ENCODE measurements around the gene SCNN1G. TPM values are rescaled to one million over a fixed set of nuclear protein-coding genes. Genes with fewer than 3 reads are reported as not detected.

The SCNN1G gene
- total and polyA plus RNA-seq, 9 donors, result 0.02 to 2.6 (median 0.47) TPM; not detected in 4

- H3K4me3 ChIP-seq, result peak within 1 kb of the TSS; percentile 44
- no peaks in the 10 kb centered on the region for H3K36me3 ChIP-seq
- DNase-seq, result peak; percentile 90 to 96 (median 92)
- no peak for TF ChIP-seq EP300 (IDR thresholded peaks at IDR 0.05)
- TF ChIP-seq POLR2A (IDR thresholded peaks at IDR 0.05), result no peak
- no peak for TF ChIP-seq CTCF (IDR thresholded peaks at IDR 0.05)
- 0 to 2% (median 1%) methylated on average over 11 to 75 of the region's 75 CpGs for WGBS, 3 donors
- no peaks in the 10 kb centered on the region for H3K9me3 ChIP-seq
- H3K27ac ChIP-seq, result peak within 1 kb of the TSS in 1 of 2 donors; percentile 73
- H3K4me1 ChIP-seq (ENCODE audit: insufficient read depth), result peaks cover 3% of the 10 kb centered on the region
- intact Hi-C loops (cut with DNase I), result no loop called here
- no peaks in the 10 kb centered on the region for H3K27me3 ChIP-seq
Observed at GRCh38 chr16:23149267-23149992, 33.1 kb upstream of the SCNN1G start, which contains the start of gene USP31. Gene USP31, minus strand, starts transcription at chr16:23149452. Its CDS starts 182 bp downstream, at chr16:23149270.

- H3K36me3 ChIP-seq, result no peaks in the 10 kb centered on the region
- no peaks in the 10 kb centered on the region for H3K27me3 ChIP-seq
- 40 to 55% (median 42%) methylated on average over 4 of the region's 4 CpGs for WGBS, 3 donors
- intact Hi-C loops (cut with DNase I), result no loop called here
- no peak for DNase-seq
- H3K4me3 ChIP-seq, result peak overlapping the region; percentile 42
- H3K9me3 ChIP-seq, result no peaks in the 10 kb centered on the region
- H3K4me1 ChIP-seq (ENCODE audit: insufficient read depth), result peaks cover 3% of the 10 kb centered on the region
- no peak overlapping the region for H3K27ac ChIP-seq
- TF ChIP-seq POLR2A (IDR thresholded peaks at IDR 0.05) (no peak), EP300 (IDR thresholded peaks at IDR 0.05) (no peak), CTCF (IDR thresholded peaks at IDR 0.05) (no peak)
Observed at GRCh38 chr16:23149993-23150364, 32.6 kb upstream of the SCNN1G start.

- Histone ChIP-seq H3K36me3 (no peaks in the 10 kb centered on the region), H3K27me3 (no peaks in the 10 kb centered on the region), H3K9me3 (no peaks in the 10 kb centered on the region), H3K4me1 (ENCODE audit: insufficient read depth) (peaks cover 3% of the 10 kb centered on the region), H3K27ac (no peak overlapping the region), H3K4me3 (no peak overlapping the region)
- intact Hi-C loops (cut with DNase I), result no loop called here
- WGBS, 3 donors, result 73 to 82% (median 74%) methylated on average over 12 of the region's 12 CpGs
- DNase-seq, result no peak
- TF ChIP-seq POLR2A (IDR thresholded peaks at IDR 0.05), result no peak
- TF ChIP-seq EP300 (IDR thresholded peaks at IDR 0.05), result no peak
- TF ChIP-seq CTCF (IDR thresholded peaks at IDR 0.05), result no peak
Observed at GRCh38 chr16:23152386-23153178, 30.0 kb upstream of the SCNN1G start.

GRCh38 chr16:23155445-23156049, 27.0 kb upstream of the SCNN1G start:
- intact Hi-C loops (cut with DNase I), result no loop called here
- no peaks in the 10 kb centered on the region for H3K4me1 ChIP-seq (ENCODE audit: insufficient read depth)
- H3K36me3 ChIP-seq, result no peaks in the 10 kb centered on the region
- no peak overlapping the region for H3K27ac ChIP-seq
- 28 to 34% (median 32%) methylated on average over 7 of the region's 7 CpGs for WGBS, 3 donors
- no peak for DNase-seq
- H3K27me3 ChIP-seq, result no peaks in the 10 kb centered on the region
- no peak overlapping the region for H3K4me3 ChIP-seq
- H3K9me3 ChIP-seq, result no peaks in the 10 kb centered on the region
- no peak for TF ChIP-seq CTCF (IDR thresholded peaks at IDR 0.05)
- TF ChIP-seq POLR2A (IDR thresholded peaks at IDR 0.05), result no peak
- no peak for TF ChIP-seq EP300 (IDR thresholded peaks at IDR 0.05)

Measured in ovary (tissue), 9 donors.